Central memory CD8-positive, alpha-beta T cell (primary cell): ENCODE results near the gene SHCBP1L.
"Not testable (repeated sequence)": the region's sequence is repeated elsewhere in the genome, so short reads cannot be mapped to it uniquely, and the experiment has no call there.

Source experiments
- ATAC-seq: fragments of 150-1000 bp; cut with Tn5 transposase; replicated peaks from 2 replicates; pipeline ENCODE4 v1.10.0; 2022; ENCODE audit warnings: mild to moderate bottlenecking, moderate FRiP score, moderate number of reproducible peaks; ENCODE audit not compliant: poor library complexity, severe bottlenecking; ENCODE audit errors: extremely low read depth
- DNase-seq, 2 donors: peaks; one replicate each; pipeline ENCODE4 v3.0.0; 2021; ENCODE audit warnings: low spot score in 2 of 2
- H3K27ac Mint-ChIP-seq: one replicate; pipeline ENCODE4 v1.8.0; 2022; ENCODE audit warnings: low read depth, mild to moderate bottlenecking, moderate library complexity, mixed read lengths
- H3K27me3 Mint-ChIP-seq: one replicate; pipeline ENCODE4 v1.8.0; 2022; ENCODE audit warnings: mixed read lengths
- H3K36me3 Mint-ChIP-seq: one replicate; pipeline ENCODE4 v1.8.0; 2022; ENCODE audit warnings: mild to moderate bottlenecking, moderate library complexity, mixed read lengths; ENCODE audit not compliant: insufficient read depth
- H3K4me1 Mint-ChIP-seq: one replicate; pipeline ENCODE4 v1.8.0; 2022; ENCODE audit warnings: mixed read lengths
- H3K4me3 Mint-ChIP-seq: one replicate; pipeline ENCODE4 v1.8.0; 2022; ENCODE audit warnings: mild to moderate bottlenecking, moderate library complexity, mixed read lengths
- H3K9me3 Mint-ChIP-seq: one replicate; pipeline ENCODE4 v1.8.0; 2022; ENCODE audit warnings: mixed read lengths

Gene SHCBP1L

DNA sequence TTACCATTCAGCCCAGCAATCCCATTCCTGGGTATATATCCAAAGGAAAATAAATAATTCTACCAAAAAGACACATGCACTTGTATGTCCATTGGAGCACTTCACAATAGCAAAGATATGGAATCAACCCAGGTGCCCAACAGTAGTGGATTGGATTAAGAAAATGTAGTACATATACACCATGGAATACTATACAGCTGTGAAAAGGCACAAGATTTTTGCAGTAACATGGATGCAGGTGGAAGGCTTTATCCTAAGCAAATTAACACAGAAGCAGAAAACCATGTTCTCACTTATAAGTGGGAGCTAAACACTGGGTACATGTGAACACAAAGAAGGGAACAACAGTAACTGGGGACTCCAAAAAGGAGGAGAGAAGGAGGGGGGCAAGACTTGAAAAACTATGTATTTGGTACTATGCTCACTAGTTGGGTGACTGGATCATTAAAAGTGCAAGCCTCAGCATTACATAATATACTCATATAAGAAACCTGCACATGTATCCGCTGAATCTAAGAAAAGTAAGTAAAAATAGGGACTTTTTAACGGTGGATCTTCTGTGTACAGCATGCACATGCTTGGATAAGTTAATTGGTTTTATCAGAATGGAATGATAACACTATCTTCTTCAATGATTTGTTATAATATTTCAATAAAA is 3.9 kb upstream of the SHCBP1L start:
- H3K4me1 Mint-ChIP-seq, result peaks cover 5% of the 10 kb centered on the region

GRCh38 chr1:182955596-182956588 is 2.9 kb upstream of the SHCBP1L start:
- Mint-ChIP-seq H3K4me3 (no peak overlapping the region), H3K9me3 (no peaks in the 10 kb centered on the region), H3K4me1 (peaks cover 5% of the 10 kb centered on the region), H3K27me3 (peaks cover 72% of the 10 kb centered on the region), H3K27ac (no peak overlapping the region), H3K36me3 (no peaks in the 10 kb centered on the region)
- DNase-seq (no peak), ATAC-seq (no peak)

More for the DNA sequence above, 3.9 kb upstream of the SHCBP1L start:
- H3K27me3 Mint-ChIP-seq, result peaks cover 81% of the 10 kb centered on the region
- no peak overlapping the region for H3K4me3 Mint-ChIP-seq
- no peaks in the 10 kb centered on the region for H3K36me3 Mint-ChIP-seq
- ATAC-seq (no peak), DNase-seq (no peak)
- no peak overlapping the region for H3K27ac Mint-ChIP-seq
- no peaks in the 10 kb centered on the region for H3K9me3 Mint-ChIP-seq

GRCh38 chr1:182953826-182954225 is 860 bp upstream of the SHCBP1L start:
- H3K27ac Mint-ChIP-seq, result no peak overlapping the region
- H3K4me3 Mint-ChIP-seq, result no peak overlapping the region
- peaks cover 5% of the 10 kb centered on the region for H3K4me1 Mint-ChIP-seq
- no peaks in the 10 kb centered on the region for H3K9me3 Mint-ChIP-seq
- H3K36me3 Mint-ChIP-seq, result no peaks in the 10 kb centered on the region
- ATAC-seq (no peak), DNase-seq (no peak)
- H3K27me3 Mint-ChIP-seq, result peaks cover 51% of the 10 kb centered on the region

- not testable (repeated sequence) for H3K9me3 Mint-ChIP-seq, DNase-seq, ATAC-seq, H3K4me3 Mint-ChIP-seq, H3K4me1 Mint-ChIP-seq, H3K36me3 Mint-ChIP-seq, H3K27ac Mint-ChIP-seq
- peaks cover 50% of the 10 kb centered on the region for H3K27me3 Mint-ChIP-seq
Measured at GRCh38 chr1:182943336-182943735, 9.6 kb downstream of the SHCBP1L start.

DNA sequence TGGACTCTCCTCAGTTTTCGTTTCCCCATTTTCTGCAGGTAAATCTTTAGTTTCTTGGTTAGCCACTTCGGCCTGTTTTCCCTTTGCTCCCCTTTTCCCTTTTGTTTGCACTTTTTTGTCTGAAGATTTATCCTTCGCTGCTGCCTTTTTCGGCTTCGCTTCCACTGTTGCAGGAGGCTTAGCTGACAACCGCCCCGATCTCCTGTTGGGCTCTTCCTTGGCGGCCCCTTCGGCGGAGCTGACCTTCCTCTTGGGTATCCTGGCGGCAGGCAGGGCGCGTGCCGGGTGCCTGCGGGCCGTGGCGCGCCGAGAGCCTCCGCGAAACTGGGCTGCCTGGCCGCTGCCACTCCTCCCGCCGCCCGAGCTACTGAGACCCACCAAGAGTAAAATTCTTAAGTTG is 10.8 kb downstream of the SHCBP1L start:
- not testable (repeated sequence) for H3K9me3 Mint-ChIP-seq, H3K36me3 Mint-ChIP-seq, ATAC-seq, DNase-seq, H3K4me1 Mint-ChIP-seq, H3K27ac Mint-ChIP-seq, H3K4me3 Mint-ChIP-seq
- H3K27me3 Mint-ChIP-seq, result peaks cover 62% of the 10 kb centered on the region

GRCh38 chr1:182939413-182939812 is 13.6 kb downstream of the SHCBP1L start:
- ATAC-seq, result no peak
- Mint-ChIP-seq H3K9me3 (no peaks in the 10 kb centered on the region), H3K4me1 (no peaks in the 10 kb centered on the region), H3K27me3 (peaks cover 59% of the 10 kb centered on the region), H3K4me3 (no peak overlapping the region), H3K36me3 (no peaks in the 10 kb centered on the region), H3K27ac (no peak overlapping the region)
- DNase-seq, result no peak

- DNase-seq (no peak), ATAC-seq (no peak)
- no peaks in the 10 kb centered on the region for H3K4me1 Mint-ChIP-seq
- no peak overlapping the region for H3K27ac Mint-ChIP-seq
- H3K4me3 Mint-ChIP-seq, result no peak overlapping the region
- H3K36me3 Mint-ChIP-seq, result no peaks in the 10 kb centered on the region
- H3K9me3 Mint-ChIP-seq, result no peaks in the 10 kb centered on the region
- peaks cover 60% of the 10 kb centered on the region for H3K27me3 Mint-ChIP-seq
Measured at GRCh38 chr1:182935716-182936115, 17.2 kb downstream of the SHCBP1L start.

- Mint-ChIP-seq H3K27me3 (peaks cover 29% of the 10 kb centered on the region), H3K4me3 (no peak overlapping the region), H3K4me1 (no peaks in the 10 kb centered on the region), H3K36me3 (no peaks in the 10 kb centered on the region), H3K27ac (no peak overlapping the region), H3K9me3 (no peaks in the 10 kb centered on the region)
- DNase-seq, result no peak
- ATAC-seq, result no peak
Measured at GRCh38 chr1:182930985-182931384, 22.0 kb downstream of the SHCBP1L start.

DNA sequence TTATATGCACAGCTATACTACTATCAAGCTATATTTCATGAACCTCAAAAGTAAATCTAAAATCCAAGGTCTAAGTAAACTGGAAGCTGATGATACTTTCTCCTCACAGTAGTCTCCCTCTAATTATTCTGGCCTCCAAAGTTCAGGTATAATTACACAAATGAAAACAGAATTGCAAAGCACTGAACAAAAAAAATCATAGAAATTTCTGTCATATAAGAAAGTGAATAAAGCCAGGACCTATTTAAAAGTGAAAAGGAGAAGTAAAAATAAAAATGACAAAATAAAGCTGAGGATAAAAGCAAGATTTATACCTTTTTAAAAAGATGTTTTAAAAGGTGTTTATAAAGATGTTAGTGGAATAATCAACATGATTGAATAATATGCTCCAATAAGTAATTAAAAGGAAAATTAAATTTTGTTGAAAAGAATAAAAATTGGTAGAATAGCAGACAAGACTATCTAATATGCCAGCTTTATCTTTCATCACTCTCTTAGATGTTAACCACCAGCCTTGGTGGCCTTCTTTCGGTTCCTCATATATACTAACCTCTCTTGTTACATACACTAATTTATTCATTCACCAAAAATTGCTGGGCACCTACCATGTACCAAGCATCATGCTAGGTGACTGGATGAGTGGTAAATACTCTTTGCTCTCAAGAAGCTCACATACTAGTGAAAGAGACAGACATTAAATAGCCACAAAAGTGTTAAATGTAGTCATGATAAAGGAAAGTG is 25.1 kb downstream of the SHCBP1L start:
- H3K9me3 Mint-ChIP-seq, result no peaks in the 10 kb centered on the region
- H3K4me3 Mint-ChIP-seq, result no peak overlapping the region
- no peak for ATAC-seq
- no peaks in the 10 kb centered on the region for H3K4me1 Mint-ChIP-seq
- peaks cover 21% of the 10 kb centered on the region for H3K27me3 Mint-ChIP-seq
- DNase-seq, result no peak
- no peaks in the 10 kb centered on the region for H3K36me3 Mint-ChIP-seq
- H3K27ac Mint-ChIP-seq, result no peak overlapping the region

DNA sequence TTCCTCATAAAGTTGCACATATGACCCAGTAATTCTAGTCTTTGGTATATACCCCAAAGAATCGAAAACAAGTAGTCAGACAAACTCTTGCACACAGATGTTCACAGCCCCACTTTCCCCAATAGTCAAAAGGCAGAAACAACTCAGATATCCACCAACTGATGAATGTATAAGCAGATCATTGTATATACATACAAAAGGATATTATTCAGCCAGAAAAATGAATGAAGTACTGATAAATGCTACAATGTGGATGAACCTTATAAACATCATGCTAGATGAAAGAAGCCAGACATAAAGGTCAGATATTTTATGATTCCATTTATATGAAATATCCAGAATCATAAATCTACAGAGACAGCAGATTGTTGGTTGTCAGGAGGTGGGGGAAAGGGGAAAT is 27.3 kb downstream of the SHCBP1L start:
- H3K27me3 Mint-ChIP-seq, result peaks cover 38% of the 10 kb centered on the region
- no peaks in the 10 kb centered on the region for H3K9me3 Mint-ChIP-seq
- no peak for DNase-seq
- no peaks in the 10 kb centered on the region for H3K36me3 Mint-ChIP-seq
- no peak for ATAC-seq
- H3K4me1 Mint-ChIP-seq, result no peaks in the 10 kb centered on the region
- no peak overlapping the region for H3K4me3 Mint-ChIP-seq
- H3K27ac Mint-ChIP-seq, result no peak overlapping the region

DNA sequence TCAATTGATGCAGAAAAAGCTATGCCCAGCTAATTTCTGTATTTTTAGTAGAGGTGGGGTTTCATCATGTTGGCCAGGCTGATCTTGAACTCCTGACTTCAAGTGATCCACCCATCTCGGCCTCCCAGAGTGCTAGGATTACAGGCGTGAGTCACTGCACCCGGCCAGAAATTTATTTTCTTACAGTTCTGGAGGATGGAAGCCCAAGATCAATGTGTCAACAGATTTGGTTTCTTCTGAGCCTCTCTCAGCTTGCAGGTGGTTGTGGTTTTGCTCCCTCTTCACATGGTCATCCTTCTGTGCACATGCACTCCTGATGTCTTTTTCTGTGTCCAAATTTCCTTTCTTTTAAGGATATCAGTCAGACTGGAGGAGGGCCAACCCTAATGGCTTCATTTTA is 35.6 kb downstream of the SHCBP1L start:
- no peak for ATAC-seq
- Mint-ChIP-seq H3K4me1 (no peaks in the 10 kb centered on the region), H3K36me3 (no peaks in the 10 kb centered on the region), H3K9me3 (no peaks in the 10 kb centered on the region), H3K4me3 (no peak overlapping the region), H3K27ac (no peak overlapping the region), H3K27me3 (peaks cover 56% of the 10 kb centered on the region)
- DNase-seq, result no peak

- Mint-ChIP-seq H3K27me3 (peaks cover 38% of the 10 kb centered on the region), H3K9me3 (no peaks in the 10 kb centered on the region), H3K4me3 (no peak overlapping the region), H3K4me1 (no peaks in the 10 kb centered on the region), H3K36me3 (no peaks in the 10 kb centered on the region), H3K27ac (no peak overlapping the region)
- no peak for ATAC-seq
- DNase-seq, result no peak
Measured at GRCh38 chr1:182913401-182913800, 39.6 kb downstream of the SHCBP1L start.
